ENCODE data around the gene SLC66A3. TPM values are rescaled to one million over a fixed set of nuclear protein-coding genes. Genes with fewer than 3 reads are reported as not detected.
A peak's percentile ranks its signal among the peaks of the same experiment; 100 is the strongest.

Gene SLC66A3
- polyA plus RNA-seq, 1 donor (not counting 4 experiments of a cell fraction or from before 2014, with no cell fraction given) = 31.1 TPM

DNA sequence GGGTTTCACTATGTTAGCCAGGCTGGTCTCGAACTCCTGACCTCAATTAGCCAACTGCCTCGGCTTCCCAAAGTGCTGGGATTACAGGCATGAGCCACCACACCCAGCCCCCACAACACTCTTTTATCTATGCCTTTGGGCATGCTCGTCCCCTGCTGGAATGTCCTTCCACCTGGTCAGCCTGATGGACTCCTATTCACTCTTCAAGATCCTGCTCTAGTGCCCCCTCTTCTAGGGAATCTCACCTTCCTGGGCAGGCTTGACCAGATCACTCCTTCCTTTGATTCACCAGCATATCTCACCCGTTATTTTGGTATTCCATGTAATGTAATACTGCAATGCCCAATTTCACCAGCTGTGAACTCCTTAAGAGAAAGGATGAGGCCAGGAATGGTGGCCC is 13.9 kb upstream of the SLC66A3 start:
- DNase-seq (ENCODE audit: low read depth, low spot score) = no peak
- no peak overlapping the region for H3K9ac ChIP-seq (ENCODE audit: control insufficient read depth, extremely low read depth, insufficient read depth, low read length)
- H3K4me2 ChIP-seq (ENCODE audit: control insufficient read depth, extremely low read depth, insufficient read depth, low read depth, low read length) = no peak overlapping the region
- no peak overlapping the region for H3K4me3 ChIP-seq (ENCODE audit: control insufficient read depth in 2 of 3, extremely low read depth in 1 of 3, insufficient read depth in 2 of 3, low read depth in 1 of 3, low read length in 3 of 3)
- no peaks in the 10 kb centered on the region for H3K9me3 ChIP-seq (ENCODE audit: control insufficient read depth, low read depth, low read length)
- H3K79me2 ChIP-seq (ENCODE audit: control insufficient read depth, insufficient read depth, low read length) = no peaks in the 10 kb centered on the region
- no peak overlapping the region for H3K27ac ChIP-seq (ENCODE audit: control insufficient read depth, insufficient read depth, low read length)
- dilution Hi-C loops (cut with MboI; ENCODE audit: extremely low pct_ligation_motif_present, low sequenced_read_pairs) = no loop called here
- TF ChIP-seq EZH2 (IDR thresholded peaks at IDR 0.05; ENCODE audit: low read length) = no peak
- TF ChIP-seq, protein P1, sequence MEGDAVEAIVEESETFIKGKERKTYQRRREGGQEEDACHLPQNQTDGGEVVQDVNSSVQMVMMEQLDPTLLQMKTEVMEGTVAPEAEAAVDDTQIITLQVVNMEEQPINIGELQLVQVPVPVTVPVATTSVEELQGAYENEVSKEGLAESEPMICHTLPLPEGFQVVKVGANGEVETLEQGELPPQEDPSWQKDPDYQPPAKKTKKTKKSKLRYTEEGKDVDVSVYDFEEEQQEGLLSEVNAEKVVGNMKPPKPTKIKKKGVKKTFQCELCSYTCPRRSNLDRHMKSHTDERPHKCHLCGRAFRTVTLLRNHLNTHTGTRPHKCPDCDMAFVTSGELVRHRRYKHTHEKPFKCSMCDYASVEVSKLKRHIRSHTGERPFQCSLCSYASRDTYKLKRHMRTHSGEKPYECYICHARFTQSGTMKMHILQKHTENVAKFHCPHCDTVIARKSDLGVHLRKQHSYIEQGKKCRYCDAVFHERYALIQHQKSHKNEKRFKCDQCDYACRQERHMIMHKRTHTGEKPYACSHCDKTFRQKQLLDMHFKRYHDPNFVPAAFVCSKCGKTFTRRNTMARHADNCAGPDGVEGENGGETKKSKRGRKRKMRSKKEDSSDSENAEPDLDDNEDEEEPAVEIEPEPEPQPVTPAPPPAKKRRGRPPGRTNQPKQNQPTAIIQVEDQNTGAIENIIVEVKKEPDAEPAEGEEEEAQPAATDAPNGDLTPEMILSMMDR (optimal IDR thresholded peaks at IDR 0.05 in 1 of 3, IDR thresholded peaks at IDR 0.05 in 1 of 3, conservative IDR thresholded peaks at IDR 0.05 in 1 of 3; ENCODE audit: extremely low read depth in 1 of 3, insufficient read depth in 2 of 3, low read length in 3 of 3) = no peak
- H3K9me1 ChIP-seq (ENCODE audit: control insufficient read depth, extremely low read depth, insufficient read depth, low read length) = no peaks in the 10 kb centered on the region
- no peaks in the 10 kb centered on the region for H3K36me3 ChIP-seq (ENCODE audit: control insufficient read depth in 2 of 2, extremely low read depth in 1 of 2, insufficient read depth in 2 of 2, low read length in 2 of 2)
- peaks cover 15% of the 10 kb centered on the region for H3K27me3 ChIP-seq (ENCODE audit: control insufficient read depth, extremely low read depth, insufficient read depth, low read length)
- H4K20me1 ChIP-seq (ENCODE audit: control insufficient read depth, extremely low read depth, insufficient read depth, low read length) = no peaks in the 10 kb centered on the region
- H3K4me1 ChIP-seq (ENCODE audit: control insufficient read depth, extremely low read depth, insufficient read depth, low read length) = no peaks in the 10 kb centered on the region
- no peak overlapping the region for H2AFZ ChIP-seq (ENCODE audit: control insufficient read depth, low read length)
- FAIRE-seq = no peak

DNA sequence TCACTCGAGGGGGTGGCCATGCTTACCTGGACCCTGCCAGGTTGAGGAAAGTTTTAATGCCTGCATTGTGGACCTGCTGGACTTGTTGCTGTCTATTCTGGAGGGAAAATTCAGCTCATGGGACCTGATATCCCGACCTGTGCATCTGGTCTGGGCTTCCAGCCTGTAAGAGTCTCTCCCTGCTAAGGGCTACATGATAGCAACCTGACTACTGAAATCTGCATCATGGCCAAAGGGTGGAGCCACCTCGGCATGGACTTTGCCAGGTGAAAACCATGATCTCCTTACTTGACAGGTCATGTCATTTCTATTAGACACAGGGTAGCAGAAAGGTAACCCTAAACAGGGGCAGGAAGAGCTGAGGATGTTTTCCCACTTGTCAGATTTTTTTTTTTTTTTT is 12.9 kb upstream of the SLC66A3 start:
- DNase-seq (ENCODE audit: low read depth, low spot score) (no peak), FAIRE-seq (no peak)
- Histone ChIP-seq H3K9me3 (ENCODE audit: control insufficient read depth, low read depth, low read length) (no peaks in the 10 kb centered on the region), H3K4me3 (ENCODE audit: control insufficient read depth in 2 of 3, extremely low read depth in 1 of 3, insufficient read depth in 2 of 3, low read depth in 1 of 3, low read length in 3 of 3) (no peak overlapping the region), H2AFZ (ENCODE audit: control insufficient read depth, low read length) (no peak overlapping the region), H3K4me2 (ENCODE audit: control insufficient read depth, extremely low read depth, insufficient read depth, low read depth, low read length) (no peak overlapping the region), H3K27ac (ENCODE audit: control insufficient read depth, insufficient read depth, low read length) (no peak overlapping the region), H3K9ac (ENCODE audit: control insufficient read depth, extremely low read depth, insufficient read depth, low read length) (no peak overlapping the region), H3K4me1 (ENCODE audit: control insufficient read depth, extremely low read depth, insufficient read depth, low read length) (no peaks in the 10 kb centered on the region), H3K79me2 (ENCODE audit: control insufficient read depth, insufficient read depth, low read length) (no peaks in the 10 kb centered on the region), H3K36me3 (ENCODE audit: control insufficient read depth in 2 of 2, extremely low read depth in 1 of 2, insufficient read depth in 2 of 2, low read length in 2 of 2) (no peaks in the 10 kb centered on the region), H3K27me3 (ENCODE audit: control insufficient read depth, extremely low read depth, insufficient read depth, low read length) (peaks cover 15% of the 10 kb centered on the region), H4K20me1 (ENCODE audit: control insufficient read depth, extremely low read depth, insufficient read depth, low read length) (no peaks in the 10 kb centered on the region), H3K9me1 (ENCODE audit: control insufficient read depth, extremely low read depth, insufficient read depth, low read length) (no peaks in the 10 kb centered on the region)
- no peak for TF ChIP-seq EZH2 (IDR thresholded peaks at IDR 0.05; ENCODE audit: low read length)
- TF ChIP-seq, protein P1 (optimal IDR thresholded peaks at IDR 0.05 in 1 of 3, IDR thresholded peaks at IDR 0.05 in 1 of 3, conservative IDR thresholded peaks at IDR 0.05 in 1 of 3; ENCODE audit: extremely low read depth in 1 of 3, insufficient read depth in 2 of 3, low read length in 3 of 3) = peak in 1 of 3 experiments; percentile 22
- dilution Hi-C loops (cut with MboI; ENCODE audit: extremely low pct_ligation_motif_present, low sequenced_read_pairs) = no loop called here
